Prostate gland (tissue), 2 donors: ENCODE results near the gene MRGPRX2. TPM values are rescaled to one million over a fixed set of nuclear protein-coding genes. Genes with fewer than 3 reads are reported as not detected.

Experiments
- DNase-seq: peaks from one replicate; pipeline ENCODE4 v3.0.0-alpha.2; 2019; ENCODE audit warnings: low spot score
- H3K27ac ChIP-seq, 2 donors: fragments of 200-600 bp; sonication (generic); 2 replicates each; pipeline ENCODE4 v1.5.1; 2017 to 2019
- H3K27me3 ChIP-seq: fragments of 200-600 bp; sonication (generic); replicated peaks from 2 replicates; pipeline ENCODE4 v1.5.1; 2019; ENCODE audit not compliant: insufficient read depth
- H3K36me3 ChIP-seq, 2 donors: fragments of 200-600 bp; sonication (generic); 1 replicate in 1 of 2; 2 replicates in 1 of 2; pipeline versions ENCODE4 v1.5.1 to v1.8.1; 2017 to 2019
- H3K4me1 ChIP-seq: fragments of 200-600 bp; sonication (generic); replicated peaks from 2 replicates; pipeline ENCODE4 v1.5.1; 2019
- H3K4me3 ChIP-seq, 2 donors: fragments of 200-600 bp; sonication (generic); 2 replicates each; pipeline ENCODE4 v1.5.1; 2017 to 2019
- H3K9me3 ChIP-seq: fragments of 200-600 bp; sonication (generic); 2 replicates; pipeline ENCODE4 v1.5.1; 2017
- CTCF ChIP-seq, 4 experiments: fragments of 200-600 bp in 2 of 4; fragments of 450-650 bp in 2 of 4; sonication (generic) in 2 of 4; IDR thresholded peaks; 1 replicate in 3 of 4; 2 replicates in 1 of 4; pipeline ENCODE4 v1.5.1; 2016 to 2019; ENCODE audit warnings: antibody characterized with exemption in 4 of 4, mild to moderate bottlenecking in 2 of 4, moderate library complexity in 2 of 4
- POLR2A ChIP-seq: fragments of 450-650 bp; IDR thresholded peaks from one replicate; pipeline ENCODE4 v1.6.1; 2016; ENCODE audit warnings: antibody characterized with exemption, mild to moderate bottlenecking
- POLR2AphosphoS5 ChIP-seq: sonication (generic); formaldehyde crosslinking; IDR thresholded peaks from one replicate; pipeline ENCODE4 v1.6.1; 2017; ENCODE audit warnings: antibody characterized with exemption
- WGBS: methylation state at CpG from one replicate; pipeline ENCODE4 v1.1.5; 2018; 5-methylcytosine and 5-hydroxymethylcytosine counted together
- intact Hi-C: fragments of 100-400 bp; cut with DNase I; formaldehyde crosslinking; loops from one replicate; pipeline ENCODE4 v1.14.2; 2022
- total RNA-seq, 2 donors: library from RNA; depleted of rRNA; stranded (reverse); fragments of >200 nt; gene quantifications; one replicate each; pipeline ENCODE4 v1.1.0, GENCODE V29; 2016

The MRGPRX2 gene
- total RNA-seq, 2 donors from 2014 or later = not detected

- intact Hi-C loops = no loop called here
- DNase-seq = no peak
- no peak overlapping the region for H3K4me3 ChIP-seq
- no peak overlapping the region for H3K27ac ChIP-seq
- H3K9me3 ChIP-seq = no peaks in the 10 kb centered on the region
- no peaks in the 10 kb centered on the region for H3K27me3 ChIP-seq
- no peaks in the 10 kb centered on the region for H3K4me1 ChIP-seq
- no peaks in the 10 kb centered on the region for H3K36me3 ChIP-seq
- WGBS = 94% methylated on average over 2 of the region's 2 CpGs
- TF ChIP-seq POLR2AphosphoS5 = no peak
- TF ChIP-seq CTCF (IDR thresholded peaks at IDR 0.05) = no peak
- TF ChIP-seq POLR2A = no peak
Measured at GRCh38 chr11:19092850-19093249, 32.3 kb upstream of the MRGPRX2 start.

- H3K27me3 ChIP-seq = no peaks in the 10 kb centered on the region
- intact Hi-C loops = no loop called here
- H3K4me1 ChIP-seq = no peaks in the 10 kb centered on the region
- H3K9me3 ChIP-seq = no peaks in the 10 kb centered on the region
- no peak for DNase-seq
- no peaks in the 10 kb centered on the region for H3K36me3 ChIP-seq
- no peak overlapping the region for H3K27ac ChIP-seq
- TF ChIP-seq POLR2AphosphoS5 = no peak
- TF ChIP-seq POLR2A = no peak
- no peak for TF ChIP-seq CTCF (IDR thresholded peaks at IDR 0.05)
- WGBS = 79% methylated on average over 3 of the region's 3 CpGs
- H3K4me3 ChIP-seq = no peak overlapping the region
Measured at GRCh38 chr11:19092342-19092741, 31.8 kb upstream of the MRGPRX2 start.

DNA sequence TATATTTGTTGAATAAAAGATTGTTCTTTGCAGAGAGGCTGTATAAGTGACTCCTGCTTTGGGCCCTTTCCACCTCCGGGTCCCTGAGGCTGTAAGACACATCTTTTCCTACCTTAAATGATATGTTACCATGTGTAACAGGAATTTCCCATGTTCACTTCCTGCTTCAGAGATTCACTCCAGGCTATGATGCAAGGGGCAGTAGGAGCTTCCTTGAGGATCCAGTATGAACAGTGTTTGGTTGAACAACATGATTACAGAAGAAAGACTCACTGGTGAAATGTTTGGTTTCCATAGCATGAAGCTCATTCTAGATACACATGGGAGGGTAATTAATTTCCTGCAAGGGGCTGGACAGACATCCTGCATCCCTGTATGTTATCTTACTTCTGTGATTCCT is 30.8 kb upstream of the MRGPRX2 start:
- intact Hi-C loops = no loop called here
- H3K4me1 ChIP-seq = no peaks in the 10 kb centered on the region
- WGBS = 100% methylated on average over 1 of the region's 1 CpG
- H3K27me3 ChIP-seq = no peaks in the 10 kb centered on the region
- H3K4me3 ChIP-seq = no peak overlapping the region
- TF ChIP-seq CTCF (IDR thresholded peaks at IDR 0.05) (no peak), POLR2A (no peak), POLR2AphosphoS5 (no peak)
- H3K27ac ChIP-seq = no peak overlapping the region
- no peaks in the 10 kb centered on the region for H3K36me3 ChIP-seq
- DNase-seq = no peak
- H3K9me3 ChIP-seq = no peaks in the 10 kb centered on the region

DNA sequence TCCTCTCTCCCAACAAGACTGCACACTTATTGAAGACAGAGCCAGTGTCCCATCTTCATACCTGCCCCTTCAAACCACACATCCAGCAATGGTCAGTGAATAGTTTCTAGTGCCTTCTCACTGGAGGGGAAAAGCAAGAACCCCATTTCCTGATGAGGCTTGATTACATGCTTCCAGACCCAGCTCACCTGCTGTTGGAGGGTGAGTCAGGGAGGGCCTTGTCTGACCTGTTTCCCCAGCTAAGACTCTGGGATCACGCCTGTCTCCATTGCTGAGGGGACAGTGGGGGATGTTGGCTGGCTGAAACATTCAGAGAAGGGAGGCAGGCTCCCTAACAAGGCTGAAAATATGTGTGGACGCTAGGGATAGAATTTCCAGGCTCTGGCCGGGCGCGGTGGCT is 28.9 kb upstream of the MRGPRX2 start:
- no peak for DNase-seq
- Histone ChIP-seq H3K4me1 (no peaks in the 10 kb centered on the region), H3K27me3 (no peaks in the 10 kb centered on the region), H3K36me3 (no peaks in the 10 kb centered on the region), H3K4me3 (no peak overlapping the region), H3K27ac (no peak overlapping the region), H3K9me3 (no peaks in the 10 kb centered on the region)
- no peak for TF ChIP-seq POLR2A
- no peak for TF ChIP-seq POLR2AphosphoS5
- no peak for TF ChIP-seq CTCF (IDR thresholded peaks at IDR 0.05)
- intact Hi-C loops = no loop called here
- 88% methylated on average over 5 of the region's 5 CpGs for WGBS

- intact Hi-C loops = no loop called here
- Histone ChIP-seq H3K4me1 (no peaks in the 10 kb centered on the region), H3K9me3 (no peaks in the 10 kb centered on the region), H3K36me3 (no peaks in the 10 kb centered on the region), H3K27me3 (no peaks in the 10 kb centered on the region), H3K4me3 (no peak overlapping the region), H3K27ac (no peak overlapping the region)
- 86% methylated on average over 4 of the region's 4 CpGs for WGBS
- TF ChIP-seq POLR2A = no peak
- TF ChIP-seq CTCF (IDR thresholded peaks at IDR 0.05) = no peak
- TF ChIP-seq POLR2AphosphoS5 = no peak
- no peak for DNase-seq
Measured at GRCh38 chr11:19088791-19089190, 28.3 kb upstream of the MRGPRX2 start.
